GM18505 (cell line): Measurements from ENCODE around the gene PPM1L.

Experiments used
- ATAC-seq: cut with Tn5 transposase; IDR thresholded peaks from one replicate; pipeline ENCODE4 v1.9.1; 2021; ENCODE audit not compliant: unreplicated experiment
- POLR2A ChIP-seq: IDR thresholded peaks from 4 replicates; pipeline ENCODE4 v1.6.1; 2011; ENCODE audit warnings: borderline replicate concordance; ENCODE audit not compliant: insufficient read depth, insufficient read length; ENCODE audit errors: extremely low read depth

Gene PPM1L

GRCh38 chr3:160879859-160880258, 123.8 kb downstream of the PPM1L start:
- ATAC-seq = no peak
- TF ChIP-seq POLR2A = no peak

GRCh38 chr3:160883373-160883772, 127.3 kb downstream of the PPM1L start:
- no peak for TF ChIP-seq POLR2A
- ATAC-seq = no peak

GRCh38 chr3:160885791-160886286, 129.8 kb downstream of the PPM1L start:
- TF ChIP-seq POLR2A = no peak
- ATAC-seq = peak; percentile 36

GRCh38 chr3:160886421-160886820, 130.4 kb downstream of the PPM1L start:
- TF ChIP-seq POLR2A = no peak
- ATAC-seq = peak; percentile 84

- ATAC-seq = no peak
- no peak for TF ChIP-seq POLR2A
These were observed 137.2 kb downstream of the PPM1L start for GRCh38 chr3:160893207-160893606.

GRCh38 chr3:160904691-160905090, 148.7 kb downstream of the PPM1L start:
- TF ChIP-seq POLR2A = no peak

GRCh38 chr3:160906646-160907045, 150.6 kb downstream of the PPM1L start:
- no peak for ATAC-seq

More at GRCh38 chr3:160904691-160905090, 148.7 kb downstream of the PPM1L start:
- no peak for ATAC-seq

GRCh38 chr3:160909917-160910316, 153.9 kb downstream of the PPM1L start:
- no peak for ATAC-seq
- TF ChIP-seq POLR2A = no peak

More at GRCh38 chr3:160906646-160907045, 150.6 kb downstream of the PPM1L start:
- TF ChIP-seq POLR2A = no peak

GRCh38 chr3:160911411-160911810, 155.4 kb downstream of the PPM1L start:
- no peak for TF ChIP-seq POLR2A
- no peak for ATAC-seq

- TF ChIP-seq POLR2A = no peak
These were observed 160.4 kb downstream of the PPM1L start for GRCh38 chr3:160916472-160916871.

GRCh38 chr3:160919942-160920341, 163.9 kb downstream of the PPM1L start:
- ATAC-seq = no peak
- TF ChIP-seq POLR2A = no peak

More at GRCh38 chr3:160916472-160916871, 160.4 kb downstream of the PPM1L start:
- no peak for ATAC-seq

- no peak for TF ChIP-seq POLR2A
- ATAC-seq = peak; percentile 78
These were observed 165.1 kb downstream of the PPM1L start for GRCh38 chr3:160921020-160921635.

GRCh38 chr3:160924776-160925175, 168.7 kb downstream of the PPM1L start:
- no peak for ATAC-seq
- TF ChIP-seq POLR2A = no peak

GRCh38 chr3:160927620-160928019, 171.6 kb downstream of the PPM1L start:
- no peak for TF ChIP-seq POLR2A
- ATAC-seq = no peak

- no peak for ATAC-seq
- TF ChIP-seq POLR2A = no peak
These were observed 172.2 kb downstream of the PPM1L start for GRCh38 chr3:160928183-160928726.

GRCh38 chr3:160929595-160929994, 173.6 kb downstream of the PPM1L start:
- no peak for ATAC-seq
- no peak for TF ChIP-seq POLR2A
